Measurements from ENCODE around the gene TSPAN4. TPM values are rescaled to one million over a fixed set of nuclear protein-coding genes. Genes with fewer than 3 reads are reported as not detected.

The TSPAN4 gene
- total and polyA plus RNA-seq, 2 of the 13 experiments (the other 11 are each of a cell fraction or from before 2014, with no cell fraction given): 31.7 to 68.3 TPM

- TF ChIP-seq GMEB1 (CRISPR knock-in tag; IDR thresholded peaks at IDR 0.05; ENCODE audit: borderline replicate concordance) (no peak), ZKSCAN1 (IDR thresholded peaks at IDR 0.05; ENCODE audit: low read length) (no peak), ZBTB33 (CRISPR knock-in tag; IDR thresholded peaks at IDR 0.05) (no peak), ZNF879 (CRISPR knock-in tag; IDR thresholded peaks at IDR 0.05) (no peak), JARID2 (CRISPR knock-in tag; IDR thresholded peaks at IDR 0.05; ENCODE audit: insufficient replicate concordance) (no peak), ADNP (CRISPR knock-in tag; IDR thresholded peaks at IDR 0.05) (no peak), ZHX1 (CRISPR knock-in tag; IDR thresholded peaks at IDR 0.05; ENCODE audit: low read depth) (no peak), KLF9 (CRISPR knock-in tag; IDR thresholded peaks at IDR 0.05; ENCODE audit: low read depth) (no peak), NR1H2 (CRISPR knock-in tag; IDR thresholded peaks at IDR 0.05; ENCODE audit: borderline replicate concordance, low read depth) (no peak), RCOR2 (CRISPR knock-in tag; IDR thresholded peaks at IDR 0.05) (no peak), MLLT10 (CRISPR knock-in tag; IDR thresholded peaks at IDR 0.05) (no peak), HNF1B (CRISPR knock-in tag; IDR thresholded peaks at IDR 0.05) (peak; percentile 36; the same call in 1 of the 2 replicates), ZFP62 (CRISPR knock-in tag; IDR thresholded peaks at IDR 0.05) (no peak), GATAD1 (CRISPR knock-in tag; IDR thresholded peaks at IDR 0.05) (no peak), ZNF431 (CRISPR knock-in tag; IDR thresholded peaks at IDR 0.05; ENCODE audit: borderline replicate concordance, low read depth) (no peak), JUNB (CRISPR knock-in tag; IDR thresholded peaks at IDR 0.05; ENCODE audit: borderline replicate concordance) (no peak), ZNF251 (CRISPR knock-in tag; IDR thresholded peaks at IDR 0.05) (no peak), ZNF205 (CRISPR knock-in tag; IDR thresholded peaks at IDR 0.05) (no peak)
- TF ChIP-seq, protein P1, sequence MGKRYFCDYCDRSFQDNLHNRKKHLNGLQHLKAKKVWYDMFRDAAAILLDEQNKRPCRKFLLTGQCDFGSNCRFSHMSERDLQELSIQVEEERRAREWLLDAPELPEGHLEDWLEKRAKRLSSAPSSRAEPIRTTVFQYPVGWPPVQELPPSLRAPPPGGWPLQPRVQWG (CRISPR knock-in tag; IDR thresholded peaks at IDR 0.05; ENCODE audit: borderline replicate concordance, low read depth): no peak
- TF ChIP-seq, protein P2, sequence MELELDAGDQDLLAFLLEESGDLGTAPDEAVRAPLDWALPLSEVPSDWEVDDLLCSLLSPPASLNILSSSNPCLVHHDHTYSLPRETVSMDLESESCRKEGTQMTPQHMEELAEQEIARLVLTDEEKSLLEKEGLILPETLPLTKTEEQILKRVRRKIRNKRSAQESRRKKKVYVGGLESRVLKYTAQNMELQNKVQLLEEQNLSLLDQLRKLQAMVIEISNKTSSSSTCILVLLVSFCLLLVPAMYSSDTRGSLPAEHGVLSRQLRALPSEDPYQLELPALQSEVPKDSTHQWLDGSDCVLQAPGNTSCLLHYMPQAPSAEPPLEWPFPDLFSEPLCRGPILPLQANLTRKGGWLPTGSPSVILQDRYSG (CRISPR knock-in tag; IDR thresholded peaks at IDR 0.05): no peak
Observed at GRCh38 chr11:795634-796564, 46.8 kb upstream of the TSPAN4 start (continued).
